ENCODE measurements around the gene KRTAP10-6.
"Not testable (repeated sequence)": the region's sequence is repeated elsewhere in the genome, so short reads cannot be mapped to it uniquely, and the experiment has no call there.

The KRTAP10-6 gene

GRCh38 chr21:44556879-44557278, 35.4 kb downstream of the KRTAP10-6 start:
- no peak for DNase-seq (ENCODE audit: low spot score)

GRCh38 chr21:44555200-44555875, 37.0 kb downstream of the KRTAP10-6 start:
- DNase-seq (ENCODE audit: low spot score) = no peak

GRCh38 chr21:44552681-44553080, 39.6 kb downstream of the KRTAP10-6 start:
- no peak for DNase-seq (ENCODE audit: low spot score)

GRCh38 chr21:44552136-44552535, 40.2 kb downstream of the KRTAP10-6 start:
- no peak for DNase-seq (ENCODE audit: low spot score)

- no peak for DNase-seq (ENCODE audit: low spot score)
These were observed 40.9 kb downstream of the KRTAP10-6 start, which contains the start of gene KRTAP10-2 for GRCh38 chr21:44551340-44551961. Gene KRTAP10-2, minus strand, starts transcription at chr21:44551505. Its CDS starts 47 bp downstream, at chr21:44551458.

- no peak for DNase-seq (ENCODE audit: low spot score)
These were observed 41.5 kb downstream of the KRTAP10-6 start for GRCh38 chr21:44550807-44551206.

GRCh38 chr21:44550285-44550684, 42.0 kb downstream of the KRTAP10-6 start:
- not testable (repeated sequence) for DNase-seq (ENCODE audit: low spot score)

- DNase-seq (ENCODE audit: low spot score) = no peak
These were observed 42.6 kb downstream of the KRTAP10-6 start for GRCh38 chr21:44549525-44550211.

GRCh38 chr21:44548922-44549321, 43.4 kb downstream of the KRTAP10-6 start:
- no peak for DNase-seq (ENCODE audit: low spot score)

- DNase-seq (ENCODE audit: low spot score) = no peak
These were observed 43.9 kb downstream of the KRTAP10-6 start for GRCh38 chr21:44548381-44548780.

- DNase-seq (ENCODE audit: low spot score) = no peak
These were observed 44.5 kb downstream of the KRTAP10-6 start for GRCh38 chr21:44547656-44548331.

GRCh38 chr21:44544566-44544965, 47.7 kb downstream of the KRTAP10-6 start:
- DNase-seq (ENCODE audit: low spot score) = no peak

- no peak for DNase-seq (ENCODE audit: low spot score)
These were observed 49.6 kb downstream of the KRTAP10-6 start for GRCh38 chr21:44542716-44543115.

Data from AG08395 (cell line).